Progenitor cell of endocrine pancreas (in vitro differentiated cells): ENCODE measurements around the gene ACTRT2. TPM values are rescaled to one million over a fixed set of nuclear protein-coding genes. Genes with fewer than 3 reads are reported as not detected.

Experiments used
- DNase-seq: peaks from one replicate; pipeline ENCODE4 v3.0.0; 2021; ENCODE audit warnings: low spot score; ENCODE audit not compliant: unreplicated experiment
- H3K27ac Mint-ChIP-seq: 2 replicates; pipeline ENCODE4 v1.8.0; 2021; ENCODE audit warnings: mild to moderate bottlenecking, moderate library complexity, mixed read lengths
- H3K27me3 Mint-ChIP-seq: 2 replicates; pipeline ENCODE4 v1.8.0; 2021; ENCODE audit warnings: mixed read lengths
- H3K36me3 Mint-ChIP-seq: 2 replicates; pipeline ENCODE4 v1.8.0; 2022; ENCODE audit warnings: mixed read lengths; ENCODE audit not compliant: insufficient read depth
- H3K4me1 Mint-ChIP-seq: 2 replicates; pipeline ENCODE4 v1.8.0; 2021; ENCODE audit warnings: low read depth, mixed read lengths
- H3K4me3 Mint-ChIP-seq: 2 replicates; pipeline ENCODE4 v1.8.0; 2021; ENCODE audit warnings: low read depth, mild to moderate bottlenecking, moderate library complexity, mixed read lengths
- H3K9me3 Mint-ChIP-seq: 2 replicates; pipeline ENCODE4 v1.8.0; 2021; ENCODE audit warnings: low read depth, mixed read lengths
- total RNA-seq: library from RNA; stranded (reverse); gene quantifications from 2 replicates; pipeline ENCODE4 v1.2.1, GENCODE V29; 2021
- TF ChIP-seq, protein P1 (sequence below): fragments of 200-600 bp; sonication (generic); IDR thresholded peaks from one replicate; pipeline ENCODE4 v1.5.0; 2021; ENCODE audit warnings: antibody characterized with exemption, mild to moderate bottlenecking; ENCODE audit not compliant: unreplicated experiment

ACTRT2 gene
- total RNA-seq, 1 donor from 2014 or later = not detected

DNA sequence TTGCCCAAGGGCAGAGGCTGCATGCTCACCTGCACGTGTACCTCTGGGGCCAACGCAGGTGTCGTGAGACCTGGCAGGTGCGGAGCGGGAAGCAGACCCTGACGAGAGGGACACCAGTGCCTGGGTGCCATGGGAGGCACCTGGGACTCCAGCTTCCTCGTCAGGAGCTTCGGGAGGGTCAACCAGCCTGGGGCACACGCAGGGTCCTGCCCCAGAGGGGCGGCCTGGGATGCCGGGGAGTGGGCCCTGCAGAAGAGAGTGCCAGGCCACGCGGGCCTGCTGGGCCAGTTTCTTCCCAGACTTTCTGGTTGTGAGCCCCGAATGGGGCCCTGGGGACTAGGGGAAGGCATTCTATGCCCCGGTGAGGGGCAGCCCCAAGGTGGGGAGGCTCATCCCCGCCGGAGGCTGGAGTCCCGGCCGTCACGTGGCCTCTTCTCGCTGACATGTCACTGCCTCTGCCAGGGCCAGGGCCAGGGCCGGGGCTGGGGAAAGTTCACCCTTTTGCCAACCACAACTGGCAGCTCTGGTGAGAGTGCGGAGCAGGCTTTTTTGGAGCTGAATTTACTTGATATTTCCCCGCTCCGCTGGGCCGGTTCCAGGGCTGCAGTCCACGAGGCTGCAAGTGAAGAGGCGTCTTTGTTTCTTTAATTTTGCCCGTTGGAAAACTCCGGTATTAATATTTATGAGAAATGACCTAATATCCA, 38.5 kb upstream of the ACTRT2 start:
- DNase-seq = no peak

DNA sequence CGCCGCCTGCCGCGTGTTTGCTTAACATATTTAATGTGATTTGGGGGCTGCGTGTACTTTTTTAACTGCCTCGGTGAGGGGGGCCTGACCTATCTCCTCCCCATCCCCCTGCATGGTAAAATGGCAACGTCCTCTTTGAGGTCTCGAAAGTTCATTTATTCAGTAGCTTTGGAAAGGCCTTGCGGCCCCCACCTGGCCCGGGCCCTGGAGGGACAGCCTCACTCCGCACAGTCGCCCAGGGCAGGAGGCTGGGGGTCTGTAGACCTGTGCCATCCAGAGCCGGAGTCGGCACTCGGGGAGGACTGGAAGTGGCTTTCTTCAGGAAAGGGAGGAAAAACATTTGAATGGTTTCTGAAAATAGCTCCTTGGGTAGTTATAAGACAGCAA, 38.0 kb upstream of the ACTRT2 start:
- DNase-seq = no peak
- TF ChIP-seq, protein P1, sequence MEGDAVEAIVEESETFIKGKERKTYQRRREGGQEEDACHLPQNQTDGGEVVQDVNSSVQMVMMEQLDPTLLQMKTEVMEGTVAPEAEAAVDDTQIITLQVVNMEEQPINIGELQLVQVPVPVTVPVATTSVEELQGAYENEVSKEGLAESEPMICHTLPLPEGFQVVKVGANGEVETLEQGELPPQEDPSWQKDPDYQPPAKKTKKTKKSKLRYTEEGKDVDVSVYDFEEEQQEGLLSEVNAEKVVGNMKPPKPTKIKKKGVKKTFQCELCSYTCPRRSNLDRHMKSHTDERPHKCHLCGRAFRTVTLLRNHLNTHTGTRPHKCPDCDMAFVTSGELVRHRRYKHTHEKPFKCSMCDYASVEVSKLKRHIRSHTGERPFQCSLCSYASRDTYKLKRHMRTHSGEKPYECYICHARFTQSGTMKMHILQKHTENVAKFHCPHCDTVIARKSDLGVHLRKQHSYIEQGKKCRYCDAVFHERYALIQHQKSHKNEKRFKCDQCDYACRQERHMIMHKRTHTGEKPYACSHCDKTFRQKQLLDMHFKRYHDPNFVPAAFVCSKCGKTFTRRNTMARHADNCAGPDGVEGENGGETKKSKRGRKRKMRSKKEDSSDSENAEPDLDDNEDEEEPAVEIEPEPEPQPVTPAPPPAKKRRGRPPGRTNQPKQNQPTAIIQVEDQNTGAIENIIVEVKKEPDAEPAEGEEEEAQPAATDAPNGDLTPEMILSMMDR = no peak
- H3K4me1 Mint-ChIP-seq = no peaks in the 10 kb centered on the region
- H3K36me3 Mint-ChIP-seq = no peaks in the 10 kb centered on the region
- H3K4me3 Mint-ChIP-seq = no peak overlapping the region
- no peak overlapping the region for H3K27ac Mint-ChIP-seq
- no peaks in the 10 kb centered on the region for H3K27me3 Mint-ChIP-seq
- H3K9me3 Mint-ChIP-seq = peaks cover 27% of the 10 kb centered on the region

More for the DNA sequence above, 38.5 kb upstream of the ACTRT2 start:
- Mint-ChIP-seq H3K9me3 (peaks cover 26% of the 10 kb centered on the region), H3K27me3 (no peaks in the 10 kb centered on the region), H3K4me3 (no peak overlapping the region), H3K36me3 (no peaks in the 10 kb centered on the region), H3K4me1 (no peaks in the 10 kb centered on the region), H3K27ac (no peak overlapping the region)
- TF ChIP-seq, protein P1 = no peak

GRCh38 chr1:2983706-2984398, 37.4 kb upstream of the ACTRT2 start:
- TF ChIP-seq, protein P1 = no peak
- Mint-ChIP-seq H3K4me3 (no peak overlapping the region), H3K36me3 (no peaks in the 10 kb centered on the region), H3K9me3 (peaks cover 30% of the 10 kb centered on the region), H3K27me3 (no peaks in the 10 kb centered on the region), H3K27ac (no peak overlapping the region), H3K4me1 (no peaks in the 10 kb centered on the region)
- DNase-seq = no peak

DNA sequence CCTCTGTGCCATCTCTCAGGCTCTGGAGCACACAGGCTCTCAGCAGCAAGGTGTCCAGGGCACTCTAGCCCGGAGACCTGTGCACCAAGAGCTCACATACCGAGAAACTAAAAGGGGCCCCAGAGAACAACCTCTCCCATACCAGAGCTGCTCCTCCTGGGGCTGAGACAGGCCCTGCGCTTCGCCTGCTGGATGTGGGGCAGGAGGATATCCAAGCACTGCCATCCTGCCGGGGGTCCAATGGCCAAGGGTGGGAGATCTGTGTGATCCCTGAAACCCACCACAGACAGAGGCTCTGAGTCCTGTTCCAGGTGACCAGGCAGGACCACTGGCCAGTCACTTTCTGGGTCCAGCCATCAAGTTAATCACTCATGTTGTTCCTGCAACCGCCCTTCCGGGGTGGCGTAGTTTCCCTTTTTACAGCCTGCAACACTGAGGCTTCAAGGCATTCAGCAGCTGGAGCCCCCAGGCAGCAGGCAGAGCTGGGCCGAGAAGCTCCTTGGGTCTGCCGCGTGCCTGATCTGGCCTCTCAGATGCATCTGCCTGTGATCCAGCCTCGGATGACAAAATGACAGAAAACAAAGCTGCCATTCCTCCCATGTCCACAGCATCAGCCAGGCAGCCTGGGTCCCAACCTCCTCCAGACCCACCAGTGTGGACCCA, 36.7 kb upstream of the ACTRT2 start:
- Mint-ChIP-seq H3K36me3 (no peaks in the 10 kb centered on the region), H3K9me3 (peaks cover 37% of the 10 kb centered on the region), H3K27me3 (no peaks in the 10 kb centered on the region), H3K4me1 (no peaks in the 10 kb centered on the region), H3K4me3 (no peak overlapping the region), H3K27ac (no peak overlapping the region)
- TF ChIP-seq, protein P1 = no peak
- DNase-seq = no peak

GRCh38 chr1:2985067-2985561, 36.2 kb upstream of the ACTRT2 start:
- Mint-ChIP-seq H3K27ac (no peak overlapping the region), H3K4me1 (no peaks in the 10 kb centered on the region), H3K36me3 (no peaks in the 10 kb centered on the region), H3K9me3 (peaks cover 38% of the 10 kb centered on the region), H3K4me3 (no peak overlapping the region), H3K27me3 (no peaks in the 10 kb centered on the region)
- DNase-seq = no peak
- TF ChIP-seq, protein P1 = no peak
